ENCODE measurements around the gene SLFN12L.

Gene SLFN12L

DNA sequence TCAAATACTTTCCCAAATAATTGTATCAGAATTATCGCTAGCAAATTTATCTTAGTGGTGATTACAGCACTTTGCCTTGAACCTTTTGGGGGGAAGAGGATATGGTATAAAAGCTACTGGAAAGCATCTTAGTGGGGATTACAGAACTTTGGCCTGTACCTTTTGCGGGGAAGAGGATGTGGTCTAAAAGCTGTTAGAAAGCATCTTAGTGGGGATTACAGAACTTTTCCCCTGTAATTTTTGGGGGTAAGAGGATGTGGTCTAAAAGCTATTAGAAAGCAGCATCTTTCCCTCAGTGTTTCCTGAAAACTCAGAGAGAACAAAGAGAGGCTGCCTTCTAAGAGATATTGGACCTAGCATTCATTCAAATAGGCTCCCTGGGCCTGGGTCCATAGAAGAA lies 109.2 kb downstream of the SLFN12L start:
- no peak for FAIRE-seq

GRCh38 chr17:35423761-35424160 lies 113.7 kb downstream of the SLFN12L start:
- no peak for FAIRE-seq

Measured in G401.6 (cell line).